CD4-positive, alpha-beta T cell treated with Interleukin-4 for 1 hour (primary cell): ENCODE measurements around the gene SSR2.
A peak's percentile ranks its signal among the peaks of the same experiment; 100 is the strongest.

Experiments
- DNase-seq, 2 donors: peaks; one replicate each; pipeline ENCODE4 v3.0.0-alpha.2; 2020 to 2022

Gene SSR2

GRCh38 chr1:156020293-156021092 lies at the start of gene SSR2:
Gene SSR2, minus strand, starts transcription at chr1:156020951. Its CDS starts 784 bp downstream, at chr1:156020167.
- DNase-seq = peak; percentile 89 to 91

GRCh38 chr1:156070548-156070947 lies 49.8 kb upstream of the SSR2 start:
- DNase-seq = no peak

GRCh38 chr1:156069490-156070455 lies 49.0 kb upstream of the SSR2 start:
- DNase-seq = no peak

GRCh38 chr1:156067262-156067661 lies 46.5 kb upstream of the SSR2 start:
- no peak for DNase-seq

- DNase-seq = no peak
Observed at GRCh38 chr1:156065871-156066270, 45.1 kb upstream of the SSR2 start.

GRCh38 chr1:156065212-156065611 lies 44.5 kb upstream of the SSR2 start:
- DNase-seq = no peak

- DNase-seq = no peak
Observed at GRCh38 chr1:156064615-156065014, 43.9 kb upstream of the SSR2 start.

- no peak for DNase-seq
Observed at GRCh38 chr1:156063997-156064285, 43.2 kb upstream of the SSR2 start.

GRCh38 chr1:156062189-156062588 lies 41.4 kb upstream of the SSR2 start:
- DNase-seq = no peak

GRCh38 chr1:156060937-156061636 lies 40.3 kb upstream of the SSR2 start, which contains the start of gene RAB25:
Gene RAB25, plus strand, starts transcription at chr1:156061160. Its CDS starts 241 bp downstream, at chr1:156061401.
- peak in 1 of 2 donors; percentile 12 for DNase-seq

GRCh38 chr1:156056326-156056849 lies 35.6 kb upstream of the SSR2 start:
- no peak for DNase-seq

- DNase-seq = no peak
Observed at GRCh38 chr1:156055281-156056048, 34.7 kb upstream of the SSR2 start.

- peak; percentile 94 to 96 for DNase-seq
Observed at GRCh38 chr1:156054500-156055280, 33.9 kb upstream of the SSR2 start, which contains the start of gene LAMTOR2. Gene LAMTOR2, plus strand, starts transcription at chr1:156054782. Its CDS starts 108 bp downstream, at chr1:156054890.

- peak; percentile 88 to 91 for DNase-seq
Observed at GRCh38 chr1:156053768-156054499, 33.2 kb upstream of the SSR2 start, which contains the start of gene UBQLN4. Gene UBQLN4, minus strand, starts transcription at chr1:156053798. Its CDS starts 97 bp downstream, at chr1:156053701.

- peak; percentile 62 to 73 for DNase-seq
Observed at GRCh38 chr1:156052862-156053767, 32.4 kb upstream of the SSR2 start.

- DNase-seq = no peak
Observed at GRCh38 chr1:156051011-156051725, 30.4 kb upstream of the SSR2 start.

- DNase-seq = no peak
Observed at GRCh38 chr1:156050376-156050775, 29.6 kb upstream of the SSR2 start.

GRCh38 chr1:156048663-156049258 lies 28.0 kb upstream of the SSR2 start:
- DNase-seq = no peak
